Cardiac fibroblast (primary cell): ENCODE measurements around the gene CACNA1A.
A peak's percentile ranks its signal among the peaks of the same experiment; 100 is the strongest.

ENCODE experiments used
- DNase-seq, 2 donors: peaks; one replicate each; pipeline versions ENCODE4 v3.0.0 to v3.0.0-alpha.2; 2010; ENCODE audit warnings: low read depth in 2 of 2
- H3K4me3 ChIP-seq, 2 donors: replicated peaks in 1 of 2; 1 replicate in 1 of 2; 2 replicates in 1 of 2; pipeline ENCODE4 v1.5.1; 2011; ENCODE audit warnings: low read depth in 2 of 2, low read length in 2 of 2, mild to moderate bottlenecking in 2 of 2, moderate library complexity in 1 of 2
- TF ChIP-seq, protein P1 (sequence below): IDR thresholded peaks from one replicate; pipeline ENCODE4 v1.5.1; 2011; ENCODE audit warnings: low read depth, mild to moderate bottlenecking, low read length, inconsistent platforms

CACNA1A gene

DNA sequence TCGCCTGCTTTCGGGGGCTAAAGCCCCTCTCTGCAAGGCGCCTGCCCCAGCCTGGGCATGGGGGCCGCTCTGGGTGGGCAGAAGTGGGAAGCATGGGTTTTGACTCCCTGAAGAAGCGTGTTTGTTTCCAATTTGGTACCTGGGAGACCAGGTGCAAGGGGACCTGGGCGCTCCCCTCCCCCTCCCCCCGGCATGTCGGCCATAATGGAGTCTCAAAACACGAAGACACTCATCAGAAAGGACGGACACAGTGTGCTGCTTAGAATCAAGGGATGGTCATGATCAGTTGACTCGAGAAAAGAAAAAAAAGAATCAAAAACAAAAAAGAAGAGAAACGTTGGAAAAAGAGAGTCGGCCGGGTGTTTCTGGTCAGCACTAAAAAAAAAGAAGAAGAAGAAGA is 279.3 kb downstream of the CACNA1A start:
- TF ChIP-seq, protein P1, sequence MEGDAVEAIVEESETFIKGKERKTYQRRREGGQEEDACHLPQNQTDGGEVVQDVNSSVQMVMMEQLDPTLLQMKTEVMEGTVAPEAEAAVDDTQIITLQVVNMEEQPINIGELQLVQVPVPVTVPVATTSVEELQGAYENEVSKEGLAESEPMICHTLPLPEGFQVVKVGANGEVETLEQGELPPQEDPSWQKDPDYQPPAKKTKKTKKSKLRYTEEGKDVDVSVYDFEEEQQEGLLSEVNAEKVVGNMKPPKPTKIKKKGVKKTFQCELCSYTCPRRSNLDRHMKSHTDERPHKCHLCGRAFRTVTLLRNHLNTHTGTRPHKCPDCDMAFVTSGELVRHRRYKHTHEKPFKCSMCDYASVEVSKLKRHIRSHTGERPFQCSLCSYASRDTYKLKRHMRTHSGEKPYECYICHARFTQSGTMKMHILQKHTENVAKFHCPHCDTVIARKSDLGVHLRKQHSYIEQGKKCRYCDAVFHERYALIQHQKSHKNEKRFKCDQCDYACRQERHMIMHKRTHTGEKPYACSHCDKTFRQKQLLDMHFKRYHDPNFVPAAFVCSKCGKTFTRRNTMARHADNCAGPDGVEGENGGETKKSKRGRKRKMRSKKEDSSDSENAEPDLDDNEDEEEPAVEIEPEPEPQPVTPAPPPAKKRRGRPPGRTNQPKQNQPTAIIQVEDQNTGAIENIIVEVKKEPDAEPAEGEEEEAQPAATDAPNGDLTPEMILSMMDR = no peak
- H3K4me3 ChIP-seq = no peak overlapping the region
- no peak for DNase-seq

- no peak for DNase-seq
- TF ChIP-seq, protein P1 = no peak
- no peak overlapping the region for H3K4me3 ChIP-seq
Observed at GRCh38 chr19:13225973-13226865, 280.1 kb downstream of the CACNA1A start.

DNA sequence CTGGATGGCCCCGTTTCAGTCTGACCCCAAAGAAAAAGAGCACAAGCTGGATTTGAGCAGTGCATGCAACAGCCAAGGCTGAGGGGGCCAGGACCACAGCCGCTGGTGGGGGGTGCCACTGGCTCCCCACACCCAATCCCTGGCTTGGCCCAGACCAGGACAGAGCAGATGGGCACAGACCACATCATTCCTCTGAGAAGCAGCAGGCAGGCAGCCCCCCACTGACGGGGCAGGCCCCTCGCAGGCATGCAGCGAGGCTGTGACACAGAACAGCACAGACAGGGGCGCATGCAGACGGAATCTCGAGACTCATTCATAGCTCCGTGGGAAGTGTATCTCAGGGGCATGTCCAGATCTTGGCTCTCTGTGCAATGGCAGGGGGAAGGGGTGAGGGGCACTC is 281.2 kb downstream of the CACNA1A start:
- DNase-seq = no peak
- no peak overlapping the region for H3K4me3 ChIP-seq
- TF ChIP-seq, protein P1 = no peak

DNA sequence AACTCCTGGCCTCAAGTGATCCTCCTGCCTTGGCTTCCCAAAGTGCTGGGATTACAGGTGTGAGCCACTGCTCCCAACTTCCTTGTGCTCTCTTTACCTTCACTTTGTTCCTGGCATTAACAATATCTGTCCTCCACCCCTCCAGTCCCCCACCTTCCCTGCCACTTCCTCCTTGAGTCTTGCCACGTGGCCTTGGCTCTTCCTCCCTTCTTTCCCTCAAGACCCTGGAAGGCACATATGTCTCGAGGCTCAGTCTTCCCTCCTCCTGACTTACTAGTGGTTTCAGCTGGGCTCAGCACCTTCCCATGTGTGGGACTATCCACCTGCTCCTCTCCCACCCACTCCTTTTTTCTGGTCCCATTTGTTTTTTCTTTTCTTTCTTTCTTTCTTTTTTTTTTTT is 285.4 kb downstream of the CACNA1A start:
- DNase-seq = no peak
- H3K4me3 ChIP-seq = no peak overlapping the region
- TF ChIP-seq, protein P1 = no peak

DNA sequence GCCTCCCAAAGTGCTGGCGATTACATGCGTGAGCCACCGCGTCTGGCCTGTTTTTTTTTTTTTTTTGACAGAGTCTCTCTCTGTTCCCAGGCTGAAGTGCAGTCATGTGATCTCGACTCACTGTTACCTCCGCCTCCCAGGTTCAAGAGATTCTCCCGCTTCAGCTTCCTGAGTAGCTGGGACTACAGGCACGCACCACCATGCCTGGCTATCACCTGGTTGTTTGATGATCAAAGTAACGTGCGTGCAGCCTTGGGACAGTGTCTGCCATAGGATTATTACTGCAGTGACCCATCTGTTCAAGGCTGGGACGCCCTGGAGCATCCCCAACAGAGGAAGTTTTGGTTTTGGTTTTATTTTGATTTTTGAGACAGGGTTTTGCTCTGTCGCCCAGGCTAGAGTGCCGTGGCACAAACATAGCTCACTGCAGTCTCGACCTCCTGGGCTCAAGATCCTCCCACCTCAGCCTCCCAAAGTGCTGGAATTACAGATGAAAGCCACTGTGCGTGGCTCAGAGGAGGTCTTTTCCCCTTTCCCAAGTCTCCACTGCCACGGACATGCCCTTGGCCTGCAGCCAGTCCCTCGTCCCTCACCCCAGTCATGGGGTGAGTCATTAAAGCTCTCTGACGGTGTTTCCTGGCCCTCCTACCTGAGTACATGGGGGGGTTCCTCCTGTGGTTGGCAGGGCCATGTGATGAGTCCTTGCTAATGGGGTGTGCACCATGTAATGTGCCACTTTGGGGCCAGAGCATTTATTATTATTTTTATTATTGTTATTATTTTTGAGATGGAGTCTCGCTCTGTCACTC is 290.5 kb downstream of the CACNA1A start:
- TF ChIP-seq, protein P1 = no peak
- no peak overlapping the region for H3K4me3 ChIP-seq
- peak in 1 of 2 donors; percentile 45 for DNase-seq

DNA sequence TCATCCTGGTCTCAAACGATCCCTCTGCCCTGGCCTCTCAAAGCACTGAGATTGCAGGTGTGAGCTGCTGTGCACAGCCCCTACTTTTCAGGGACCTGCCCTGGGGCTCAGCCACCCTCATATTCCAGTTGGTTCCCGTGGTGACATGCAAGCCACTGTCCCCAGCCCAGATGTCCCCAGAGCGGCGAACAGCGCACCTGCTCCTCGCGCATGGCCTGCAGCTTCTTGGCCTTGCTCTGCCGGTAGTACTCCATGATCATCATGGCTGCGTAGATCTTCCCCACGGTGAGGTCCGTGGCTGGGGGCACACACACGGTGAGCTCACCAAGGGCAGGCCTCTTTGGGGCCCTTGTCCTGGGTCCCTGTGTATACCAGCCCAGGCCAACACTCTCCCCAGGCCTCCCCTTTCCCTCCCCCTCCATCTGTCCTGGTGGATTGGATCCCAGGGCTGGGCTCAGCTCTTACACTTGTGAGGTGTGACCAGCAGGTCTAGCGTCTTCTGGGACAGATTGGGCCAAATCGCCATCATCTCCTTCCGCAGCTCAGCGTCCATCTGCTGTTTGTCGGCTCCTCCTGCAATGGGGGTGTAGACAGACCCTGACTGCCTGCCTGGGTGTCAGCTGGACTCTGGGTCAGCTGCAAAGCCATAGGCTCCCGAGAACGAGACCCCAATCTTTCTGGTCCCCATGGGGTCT is 292.1 kb downstream of the CACNA1A start:
- TF ChIP-seq, protein P1 = no peak
- H3K4me3 ChIP-seq = no peak overlapping the region
- no peak for DNase-seq
